Measurements from ENCODE around the gene GSS.
"Not testable (repeated sequence)": the region's sequence is repeated elsewhere in the genome, so short reads cannot be mapped to it uniquely, and the experiment has no call there.

GSS gene

GRCh38 chr20:34907616-34908469 lies 47.8 kb downstream of the GSS start:
- TF ChIP-seq, protein P1, sequence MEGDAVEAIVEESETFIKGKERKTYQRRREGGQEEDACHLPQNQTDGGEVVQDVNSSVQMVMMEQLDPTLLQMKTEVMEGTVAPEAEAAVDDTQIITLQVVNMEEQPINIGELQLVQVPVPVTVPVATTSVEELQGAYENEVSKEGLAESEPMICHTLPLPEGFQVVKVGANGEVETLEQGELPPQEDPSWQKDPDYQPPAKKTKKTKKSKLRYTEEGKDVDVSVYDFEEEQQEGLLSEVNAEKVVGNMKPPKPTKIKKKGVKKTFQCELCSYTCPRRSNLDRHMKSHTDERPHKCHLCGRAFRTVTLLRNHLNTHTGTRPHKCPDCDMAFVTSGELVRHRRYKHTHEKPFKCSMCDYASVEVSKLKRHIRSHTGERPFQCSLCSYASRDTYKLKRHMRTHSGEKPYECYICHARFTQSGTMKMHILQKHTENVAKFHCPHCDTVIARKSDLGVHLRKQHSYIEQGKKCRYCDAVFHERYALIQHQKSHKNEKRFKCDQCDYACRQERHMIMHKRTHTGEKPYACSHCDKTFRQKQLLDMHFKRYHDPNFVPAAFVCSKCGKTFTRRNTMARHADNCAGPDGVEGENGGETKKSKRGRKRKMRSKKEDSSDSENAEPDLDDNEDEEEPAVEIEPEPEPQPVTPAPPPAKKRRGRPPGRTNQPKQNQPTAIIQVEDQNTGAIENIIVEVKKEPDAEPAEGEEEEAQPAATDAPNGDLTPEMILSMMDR (IDR thresholded peaks at IDR 0.05) = no peak
- no peaks in the 10 kb centered on the region for H3K27me3 ChIP-seq (ENCODE audit: control insufficient read depth, insufficient read depth, low read length)
- H3K4me1 ChIP-seq = peaks cover 8% of the 10 kb centered on the region
- H3K27ac ChIP-seq = peak overlapping the region; percentile 47
- H2AFZ ChIP-seq = peak overlapping the region; percentile 18
- peaks cover 10% of the 10 kb centered on the region for H3K79me2 ChIP-seq
- no peaks in the 10 kb centered on the region for H3K9me3 ChIP-seq (ENCODE audit: control insufficient read depth, low read length)
- H3K36me3 ChIP-seq (ENCODE audit: control insufficient read depth, insufficient read depth, low read length) = no peaks in the 10 kb centered on the region
- H3K4me2 ChIP-seq (ENCODE audit: low read length) = no peak overlapping the region
- H3K4me3 ChIP-seq (ENCODE audit: low read depth, low read length) = no peak overlapping the region
- no peak overlapping the region for H3K9ac ChIP-seq

DNA sequence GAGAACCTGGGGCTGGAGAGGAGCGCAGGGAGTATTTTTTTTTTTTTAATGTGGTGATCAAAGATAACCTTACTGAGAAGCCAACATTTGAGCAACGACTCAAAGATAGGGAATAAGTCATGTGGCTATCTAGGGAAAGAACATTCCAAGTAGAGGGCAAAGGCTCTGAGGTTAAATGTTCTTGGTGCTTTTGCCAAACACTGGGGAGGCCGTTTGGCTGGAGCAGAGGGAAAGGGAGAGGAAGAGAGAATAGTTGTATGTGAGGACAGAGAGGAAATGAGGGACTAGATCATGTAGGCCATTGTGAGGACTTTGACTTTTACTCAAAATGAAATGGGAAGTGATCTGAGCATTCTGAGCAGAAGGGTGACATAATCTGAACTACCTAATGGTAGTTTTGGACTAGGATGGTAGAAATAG lies 51.4 kb downstream of the GSS start:
- Histone ChIP-seq H3K36me3 (ENCODE audit: control insufficient read depth, insufficient read depth, low read length) (no peaks in the 10 kb centered on the region), H3K9ac (no peak overlapping the region), H3K9me3 (ENCODE audit: control insufficient read depth, low read length) (no peaks in the 10 kb centered on the region), H3K4me1 (peaks cover 8% of the 10 kb centered on the region), H3K79me2 (no peaks in the 10 kb centered on the region), H3K4me2 (ENCODE audit: low read length) (no peak overlapping the region), H3K27ac (no peak overlapping the region), H3K4me3 (ENCODE audit: low read depth, low read length) (no peak overlapping the region), H2AFZ (no peak overlapping the region), H3K27me3 (ENCODE audit: control insufficient read depth, insufficient read depth, low read length) (no peaks in the 10 kb centered on the region)
- TF ChIP-seq, protein P1 (IDR thresholded peaks at IDR 0.05) = no peak

DNA sequence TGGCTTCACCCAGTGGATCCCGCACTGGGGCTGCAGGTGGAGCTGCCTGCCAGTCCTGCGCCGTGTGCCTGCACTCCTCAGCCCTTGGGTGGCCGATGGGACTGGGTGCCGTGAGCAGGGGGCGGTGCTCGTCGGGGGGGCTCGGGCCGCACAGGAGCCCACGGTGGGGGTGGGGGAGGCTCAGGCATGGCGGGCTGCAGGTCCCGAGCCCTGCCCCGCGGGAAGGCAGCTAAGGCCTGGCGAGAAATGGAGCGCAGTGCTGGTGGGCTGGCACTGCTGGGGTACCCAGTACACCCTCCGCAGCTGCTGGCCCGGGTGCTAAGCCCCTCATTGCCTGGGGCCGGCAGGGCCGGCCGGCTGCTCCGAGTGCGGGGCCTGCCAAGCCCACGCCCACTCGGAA lies 56.9 kb downstream of the GSS start:
- H3K27me3 ChIP-seq (ENCODE audit: control insufficient read depth, insufficient read depth, low read length); H3K9ac ChIP-seq; H3K79me2 ChIP-seq; H3K4me3 ChIP-seq (ENCODE audit: low read depth, low read length); H2AFZ ChIP-seq; H3K9me3 ChIP-seq (ENCODE audit: control insufficient read depth, low read length); H3K36me3 ChIP-seq (ENCODE audit: control insufficient read depth, insufficient read depth, low read length); H3K4me2 ChIP-seq (ENCODE audit: low read length); H3K27ac ChIP-seq; H3K4me1 ChIP-seq: not testable (repeated sequence)

GRCh38 chr20:34898129-34898528 lies 57.5 kb downstream of the GSS start:
- not testable (repeated sequence) for H2AFZ ChIP-seq; H3K27me3 ChIP-seq (ENCODE audit: control insufficient read depth, insufficient read depth, low read length); H3K9ac ChIP-seq; H3K79me2 ChIP-seq; H3K27ac ChIP-seq; H3K36me3 ChIP-seq (ENCODE audit: control insufficient read depth, insufficient read depth, low read length); H3K4me3 ChIP-seq (ENCODE audit: low read depth, low read length); H3K4me1 ChIP-seq; H3K9me3 ChIP-seq (ENCODE audit: control insufficient read depth, low read length); H3K4me2 ChIP-seq (ENCODE audit: low read length)

GRCh38 chr20:34896086-34896621 lies 59.5 kb downstream of the GSS start:
- Histone ChIP-seq H3K9ac (no peak overlapping the region), H3K36me3 (ENCODE audit: control insufficient read depth, insufficient read depth, low read length) (no peaks in the 10 kb centered on the region), H2AFZ (no peak overlapping the region), H3K9me3 (ENCODE audit: control insufficient read depth, low read length) (no peaks in the 10 kb centered on the region), H3K27ac (no peak overlapping the region), H3K4me1 (no peaks in the 10 kb centered on the region), H3K4me2 (ENCODE audit: low read length) (no peak overlapping the region), H3K4me3 (ENCODE audit: low read depth, low read length) (no peak overlapping the region), H3K79me2 (peaks cover 10% of the 10 kb centered on the region), H3K27me3 (ENCODE audit: control insufficient read depth, insufficient read depth, low read length) (no peaks in the 10 kb centered on the region)
- TF ChIP-seq, protein P1 (IDR thresholded peaks at IDR 0.05) = no peak
